C4-2B (cell line): ENCODE results near the gene ADGRA3.

Source experiments
- H3K27ac ChIP-seq: fragments of 450-650 bp; 2 replicates; pipeline ENCODE4 v1.5.1; 2017
- CTCF ChIP-seq: fragments of 450-650 bp; conservative IDR thresholded peaks from 2 replicates; pipeline ENCODE4 v1.5.1; 2017; ENCODE audit warnings: mild to moderate bottlenecking
- ZFX ChIP-seq: fragments of 450-650 bp; IDR thresholded peaks from 2 replicates; pipeline ENCODE4 v1.6.1; 2017

ADGRA3 gene

GRCh38 chr4:22500128-22500611 is 15.7 kb downstream of the ADGRA3 start:
- TF ChIP-seq CTCF = no peak
- no peak for TF ChIP-seq ZFX
- H3K27ac ChIP-seq = no peak overlapping the region; the same call in 1 of the 2 replicates

- no peak overlapping the region for H3K27ac ChIP-seq
- TF ChIP-seq CTCF = no peak
- no peak for TF ChIP-seq ZFX
Measured at GRCh38 chr4:22498866-22499265, 17.0 kb downstream of the ADGRA3 start.

GRCh38 chr4:22496165-22496813 is 19.6 kb downstream of the ADGRA3 start:
- TF ChIP-seq CTCF = no peak
- TF ChIP-seq ZFX = no peak

DNA sequence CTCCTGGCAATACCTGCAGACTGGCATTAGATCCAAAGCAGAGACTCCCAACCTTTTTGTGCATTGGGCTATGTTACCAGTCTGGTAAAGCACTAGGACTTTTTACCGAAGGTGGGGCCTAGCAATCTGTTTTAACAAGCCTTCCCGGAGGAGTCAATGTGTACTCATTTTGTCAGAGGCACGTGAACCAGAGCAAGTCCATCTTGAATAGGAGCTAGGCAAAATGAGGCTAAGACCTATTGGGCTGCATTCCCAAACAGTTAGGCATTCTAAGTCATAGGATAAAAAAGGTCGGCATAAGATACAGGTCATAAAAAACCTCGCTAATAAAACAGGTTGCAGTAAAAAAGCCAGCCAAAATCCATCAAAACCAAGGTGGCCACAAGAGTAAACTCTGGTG is 22.3 kb downstream of the ADGRA3 start:
- no peak overlapping the region for H3K27ac ChIP-seq
- TF ChIP-seq ZFX (no peak), CTCF (no peak)

More at GRCh38 chr4:22496165-22496813, 19.6 kb downstream of the ADGRA3 start:
- H3K27ac ChIP-seq = no peak overlapping the region

GRCh38 chr4:22492987-22493386 is 22.9 kb downstream of the ADGRA3 start:
- TF ChIP-seq ZFX = no peak
- TF ChIP-seq CTCF = no peak

DNA sequence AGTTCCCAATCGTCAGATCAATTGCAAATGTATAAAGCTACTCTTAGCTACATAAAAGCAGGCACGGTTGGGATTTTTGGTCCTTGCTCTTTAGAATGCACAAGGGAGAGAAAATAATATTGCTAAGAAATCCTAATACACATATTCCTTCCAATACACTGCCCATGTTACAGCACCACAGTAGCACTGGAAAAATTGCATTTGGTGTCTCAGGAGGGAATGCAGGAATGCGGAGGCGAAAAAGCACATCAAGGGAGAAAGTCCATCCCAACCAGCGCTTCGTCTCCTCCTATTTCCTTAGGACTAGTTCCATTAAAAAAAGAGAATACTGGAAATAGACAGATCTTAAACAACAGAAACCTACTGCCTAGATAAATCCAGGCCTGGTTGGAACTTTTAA is 23.9 kb downstream of the ADGRA3 start:
- H3K27ac ChIP-seq = no peak overlapping the region
- TF ChIP-seq CTCF (no peak), ZFX (no peak)

More at GRCh38 chr4:22492987-22493386, 22.9 kb downstream of the ADGRA3 start:
- no peak overlapping the region for H3K27ac ChIP-seq

DNA sequence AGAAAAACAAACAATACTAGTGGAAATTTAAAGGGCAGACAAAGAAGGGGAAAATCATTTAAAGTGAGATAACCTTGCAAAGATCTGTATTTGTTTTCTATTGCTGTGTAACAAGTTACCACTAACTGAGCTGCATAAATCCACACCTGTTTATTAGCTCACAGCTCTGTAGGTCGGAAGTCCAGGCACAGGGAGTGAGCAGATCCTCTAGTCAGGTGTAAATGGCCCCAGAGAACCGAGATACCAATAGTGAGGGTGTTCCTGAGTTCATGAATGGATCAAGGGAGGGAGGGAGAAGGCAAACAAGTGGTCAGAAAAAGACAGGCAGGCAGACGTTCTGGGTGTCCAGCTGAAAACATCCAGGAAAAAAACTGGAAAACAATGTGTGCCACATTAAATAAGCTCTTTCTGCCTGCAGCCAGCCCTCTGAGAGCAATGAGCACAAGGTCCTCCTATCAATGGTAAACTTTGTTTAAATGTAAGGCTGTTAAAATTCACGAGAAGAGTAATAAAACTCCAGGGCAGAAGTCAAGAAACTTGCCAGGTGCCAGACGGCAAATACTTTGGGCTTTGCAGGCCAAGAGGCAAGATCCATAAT is 25.0 kb downstream of the ADGRA3 start:
- no peak overlapping the region for H3K27ac ChIP-seq
- TF ChIP-seq ZFX = no peak
- TF ChIP-seq CTCF = no peak
